RWPE1 (cell line): ENCODE data around the gene LCN1.
"Not testable (repeated sequence)": the region's sequence is repeated elsewhere in the genome, so short reads cannot be mapped to it uniquely, and the experiment has no call there.

Source experiments
- CTCF ChIA-PET: fragments of 350-600 bp; sonication (Branson Sonifier 250); formaldehyde crosslinking; extraction: SDS; loops from one replicate; lab custom pipeline; 2021; lab: Yijun Ruan, JAX
- POLR2A ChIA-PET: fragments of 400-600 bp; formaldehyde crosslinking; extraction: SDS; loops from one replicate; lab custom pipeline; 2020; ENCODE audit warnings: antibody characterized with exemption; ENCODE audit not compliant: low non-redundant PET; lab: Yijun Ruan, JAX
- DNase-seq: peaks from one replicate; pipeline ENCODE4 v3.0.0; 2012; ENCODE audit warnings: low spot score
- H3K27ac ChIP-seq: fragments of 450-650 bp; 2 replicates; pipeline ENCODE4 v1.5.1; 2017
- TF ChIP-seq, protein P1 (sequence below): fragments of 450-650 bp; conservative IDR thresholded peaks from 2 replicates; pipeline ENCODE4 v1.5.1; 2017; ENCODE audit warnings: low read depth, mild to moderate bottlenecking

The LCN1 gene

DNA sequence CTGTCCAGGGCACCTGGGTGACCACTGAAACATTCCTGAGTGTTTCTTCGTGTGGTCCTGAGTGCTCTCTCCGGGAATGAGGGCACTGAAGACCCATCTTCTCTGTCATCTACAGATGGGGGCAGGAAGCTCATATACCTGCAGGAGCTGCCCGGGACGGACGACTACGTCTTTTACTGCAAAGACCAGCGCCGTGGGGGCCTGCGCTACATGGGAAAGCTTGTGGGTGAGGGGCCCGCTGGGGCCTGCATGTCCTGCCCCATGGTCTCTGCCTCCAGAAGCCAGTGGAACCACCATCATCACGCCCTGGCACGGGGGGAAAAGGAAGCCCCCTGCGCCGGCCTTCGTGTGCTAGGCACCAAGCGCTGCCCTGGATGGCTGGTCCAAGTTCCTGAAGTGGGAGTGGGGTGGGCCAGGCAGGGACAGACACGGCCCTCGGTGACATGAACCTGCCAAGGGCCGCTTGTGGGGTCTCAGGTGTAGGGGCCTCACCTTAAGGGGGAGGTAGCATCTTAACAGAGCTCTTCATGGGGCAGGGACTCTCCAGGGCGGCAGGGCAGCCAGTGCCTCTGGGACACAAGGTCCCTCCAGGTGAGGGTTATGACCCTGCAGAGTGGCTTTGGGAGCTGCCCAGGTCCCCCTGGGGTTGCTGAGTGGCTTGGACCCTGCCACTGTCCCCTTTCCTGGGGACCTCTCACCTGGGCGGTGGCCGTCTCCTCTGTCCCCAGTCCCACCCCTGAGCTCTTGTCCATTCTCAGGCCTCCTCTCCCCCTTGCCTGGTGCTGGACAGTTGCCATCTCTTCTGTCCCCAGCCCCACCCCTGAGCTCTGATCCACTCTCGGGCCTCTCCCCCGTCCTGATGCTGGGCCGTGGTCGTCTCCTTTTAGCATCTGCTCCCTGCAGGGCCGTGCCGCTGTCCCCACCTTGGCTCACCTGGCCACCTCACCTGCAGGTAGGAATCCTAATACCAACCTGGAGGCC is 26.8 kb downstream of the LCN1 start:
- ChIA-PET POLR2A (no interaction called here), CTCF (interaction anchor here (0.6 to 0.7 kb wide), 2 partner anchors 67 to 75 kb away, joined by 3 to 4 read pairs; no protein-coding TSS in a partner anchor)
- no peak overlapping the region for H3K27ac ChIP-seq
- DNase-seq = no peak
- TF ChIP-seq, protein P1, sequence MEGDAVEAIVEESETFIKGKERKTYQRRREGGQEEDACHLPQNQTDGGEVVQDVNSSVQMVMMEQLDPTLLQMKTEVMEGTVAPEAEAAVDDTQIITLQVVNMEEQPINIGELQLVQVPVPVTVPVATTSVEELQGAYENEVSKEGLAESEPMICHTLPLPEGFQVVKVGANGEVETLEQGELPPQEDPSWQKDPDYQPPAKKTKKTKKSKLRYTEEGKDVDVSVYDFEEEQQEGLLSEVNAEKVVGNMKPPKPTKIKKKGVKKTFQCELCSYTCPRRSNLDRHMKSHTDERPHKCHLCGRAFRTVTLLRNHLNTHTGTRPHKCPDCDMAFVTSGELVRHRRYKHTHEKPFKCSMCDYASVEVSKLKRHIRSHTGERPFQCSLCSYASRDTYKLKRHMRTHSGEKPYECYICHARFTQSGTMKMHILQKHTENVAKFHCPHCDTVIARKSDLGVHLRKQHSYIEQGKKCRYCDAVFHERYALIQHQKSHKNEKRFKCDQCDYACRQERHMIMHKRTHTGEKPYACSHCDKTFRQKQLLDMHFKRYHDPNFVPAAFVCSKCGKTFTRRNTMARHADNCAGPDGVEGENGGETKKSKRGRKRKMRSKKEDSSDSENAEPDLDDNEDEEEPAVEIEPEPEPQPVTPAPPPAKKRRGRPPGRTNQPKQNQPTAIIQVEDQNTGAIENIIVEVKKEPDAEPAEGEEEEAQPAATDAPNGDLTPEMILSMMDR = no peak

DNA sequence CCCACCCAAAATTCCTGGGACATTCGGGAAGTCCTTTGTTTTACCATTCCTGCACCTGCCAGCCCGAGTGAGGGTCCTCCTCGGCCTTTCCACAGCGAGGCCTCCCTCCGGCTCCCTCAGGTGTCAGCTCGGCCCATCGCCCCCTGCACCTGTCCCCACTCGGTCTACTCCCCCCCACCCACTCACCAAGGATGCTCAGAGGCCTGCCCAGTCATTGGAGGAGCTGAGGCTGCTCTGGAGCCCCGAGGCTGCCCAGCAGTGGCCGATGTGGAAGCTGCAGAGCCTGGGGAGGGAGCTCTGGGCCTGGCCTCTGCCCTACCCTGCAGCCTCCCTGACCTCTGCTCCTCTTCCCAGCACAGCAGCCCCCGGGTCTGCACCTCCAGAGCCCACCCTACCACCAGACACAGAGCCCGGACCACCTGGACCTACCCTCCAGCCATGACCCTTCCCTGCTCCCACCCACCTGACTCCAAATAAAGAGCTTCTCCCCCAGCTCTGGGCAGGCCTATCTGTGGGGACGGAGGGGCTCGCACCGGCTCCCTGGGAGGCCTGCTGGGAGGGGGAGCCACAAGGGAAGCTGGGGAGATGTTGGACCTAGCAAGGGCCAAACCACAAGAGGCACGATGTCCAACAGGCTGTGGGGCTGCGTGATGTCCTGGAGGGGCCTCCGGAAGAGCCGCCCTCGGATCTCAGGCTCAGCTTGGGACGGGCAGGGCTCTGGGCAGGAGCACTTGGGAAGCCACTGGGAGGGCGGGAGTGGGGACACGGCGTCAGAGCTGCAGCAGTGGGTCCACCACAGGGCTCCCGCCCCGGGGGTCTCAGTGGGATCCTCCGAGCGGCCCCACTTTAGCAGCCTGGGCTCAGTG is 28.5 kb downstream of the LCN1 start:
- CTCF ChIA-PET = interaction anchor here (0.6 kb wide), 1 partner anchor 463 kb away, joined by 3 read pairs; no protein-coding TSS in a partner anchor
- H3K27ac ChIP-seq, DNase-seq: not testable (repeated sequence)
- POLR2A ChIA-PET = interaction anchor here (0.6 kb wide), 1 partner anchor 25 kb away, joined by 4 read pairs; no protein-coding TSS in a partner anchor

DNA sequence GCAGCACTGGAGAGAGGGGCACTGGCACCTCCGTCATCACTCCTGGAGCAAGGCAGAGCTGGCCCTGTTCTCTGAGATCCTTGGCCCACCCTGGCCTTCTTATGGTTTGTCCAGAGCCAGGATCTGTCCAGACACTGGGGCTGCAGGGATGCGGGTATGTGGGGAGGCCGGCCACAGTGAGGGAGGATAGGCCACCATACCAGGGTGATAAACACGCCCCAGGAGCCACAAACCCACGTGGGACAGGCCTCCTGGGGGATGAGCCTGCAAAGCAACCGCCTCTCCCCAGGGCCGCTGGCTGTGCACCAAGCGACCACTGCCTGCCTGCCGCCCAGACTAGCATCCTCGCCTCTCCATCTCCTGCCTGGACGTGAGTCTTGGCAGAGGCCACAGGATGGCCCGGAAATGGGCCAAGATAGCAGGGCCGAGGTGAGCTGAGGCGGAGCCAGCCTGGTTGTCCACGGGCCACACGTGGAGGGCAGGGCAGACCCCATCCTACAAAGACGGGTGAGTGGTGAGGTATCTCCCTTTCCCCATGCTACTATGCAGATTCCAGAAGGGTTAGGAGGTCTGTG is 29.2 kb downstream of the LCN1 start:
- ChIA-PET CTCF (interaction anchor here (0.6 kb wide), 1 partner anchor 464 kb away, joined by 3 read pairs; no protein-coding TSS in a partner anchor), POLR2A (no interaction called here)
- TF ChIP-seq, protein P1 = no peak
- no peak for DNase-seq
- no peak overlapping the region for H3K27ac ChIP-seq

DNA sequence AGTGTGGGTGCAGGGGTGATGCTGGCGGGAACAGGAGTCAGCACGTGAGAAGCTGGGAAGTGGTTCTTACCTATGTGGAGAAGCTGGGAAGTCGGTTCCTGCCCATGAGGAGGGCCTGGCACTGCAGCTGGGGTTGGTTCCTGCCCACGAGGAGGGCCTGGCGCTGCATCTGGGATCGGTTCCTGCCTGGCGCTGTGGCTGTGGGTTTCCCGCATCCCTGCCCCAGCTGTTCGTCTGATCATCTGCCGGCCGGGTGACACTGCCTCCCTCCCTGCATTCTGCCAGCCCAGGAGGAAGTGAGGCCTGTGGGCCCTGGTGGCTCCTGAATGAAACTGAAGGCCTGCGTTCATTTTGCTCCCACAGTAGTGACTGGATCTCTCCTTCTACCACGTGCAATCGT is 29.8 kb downstream of the LCN1 start:
- no peak overlapping the region for H3K27ac ChIP-seq
- TF ChIP-seq, protein P1 = no peak
- no peak for DNase-seq
- CTCF ChIA-PET = no interaction called here
- POLR2A ChIA-PET = no interaction called here

DNA sequence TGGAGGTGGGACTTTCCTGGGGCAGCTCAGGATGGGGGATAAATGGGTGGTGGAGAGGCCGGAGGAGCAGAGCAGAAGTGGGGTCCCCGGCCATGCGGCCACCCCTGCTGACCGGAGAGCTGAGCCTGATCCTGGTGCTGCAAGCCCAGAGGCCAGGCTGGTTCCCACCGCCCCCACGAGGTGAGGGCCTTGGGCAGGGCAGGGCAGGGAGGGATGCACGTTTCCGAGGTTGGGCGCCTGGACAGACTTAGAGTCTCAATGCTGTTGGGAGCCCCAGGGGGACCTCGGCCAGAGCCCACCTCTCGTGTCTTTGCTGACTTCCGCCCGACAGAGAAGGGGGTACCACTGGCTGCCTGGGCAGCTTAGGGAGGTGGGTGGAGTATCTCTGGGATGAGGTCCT is 30.2 kb downstream of the LCN1 start:
- POLR2A ChIA-PET = no interaction called here
- no peak overlapping the region for H3K27ac ChIP-seq
- CTCF ChIA-PET = no interaction called here
- DNase-seq = no peak
- TF ChIP-seq, protein P1 = no peak

DNA sequence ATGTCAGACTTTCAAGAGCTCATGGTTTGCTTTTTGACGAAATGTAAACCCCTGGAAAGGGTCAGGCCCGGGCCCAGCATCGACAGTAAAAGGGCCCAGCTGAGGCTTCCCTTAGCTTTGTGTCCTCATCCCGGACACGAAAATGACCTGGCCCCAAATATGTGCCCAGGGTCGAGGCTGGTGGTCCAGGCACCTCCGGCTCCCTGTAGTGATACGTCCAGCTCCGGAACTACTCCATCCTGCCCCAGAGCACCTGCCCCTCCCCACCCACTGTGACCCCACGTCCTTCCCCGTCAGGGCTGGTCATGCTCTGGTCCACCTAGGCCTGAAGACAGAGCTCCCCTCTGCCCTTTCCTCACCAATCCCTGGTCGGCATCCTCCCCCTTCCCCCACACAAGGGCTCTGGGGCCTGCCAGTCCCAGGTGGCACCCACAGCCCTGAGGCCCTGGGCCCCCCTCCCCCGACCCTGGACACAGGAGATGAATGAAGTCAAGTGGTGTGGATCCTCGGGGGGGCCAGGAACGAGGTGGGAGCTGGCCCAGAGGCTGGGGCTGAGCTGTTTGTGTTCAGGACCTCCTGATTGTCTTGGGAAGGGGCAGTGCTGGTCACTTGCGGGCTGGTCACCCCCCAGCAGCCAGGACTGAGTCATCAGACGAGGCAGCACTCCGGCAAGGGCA is 30.9 kb downstream of the LCN1 start:
- CTCF ChIA-PET = interaction anchor here (0.5 kb wide), 1 partner anchor 71 kb away, joined by 3 read pairs; no protein-coding TSS in a partner anchor
- DNase-seq = no peak
- TF ChIP-seq, protein P1 = no peak
- no peak overlapping the region for H3K27ac ChIP-seq
- POLR2A ChIA-PET = interaction anchor here (0.6 kb wide), 1 partner anchor 221 kb away, joined by 4 read pairs; no protein-coding TSS in a partner anchor
